Measurements from ENCODE around the gene DOC2B. TPM values are rescaled to one million over a fixed set of nuclear protein-coding genes. Genes with fewer than 3 reads are reported as not detected.

The DOC2B gene
- total RNA-seq, 1 experiment from 2014 or later = 2.7 TPM

DNA sequence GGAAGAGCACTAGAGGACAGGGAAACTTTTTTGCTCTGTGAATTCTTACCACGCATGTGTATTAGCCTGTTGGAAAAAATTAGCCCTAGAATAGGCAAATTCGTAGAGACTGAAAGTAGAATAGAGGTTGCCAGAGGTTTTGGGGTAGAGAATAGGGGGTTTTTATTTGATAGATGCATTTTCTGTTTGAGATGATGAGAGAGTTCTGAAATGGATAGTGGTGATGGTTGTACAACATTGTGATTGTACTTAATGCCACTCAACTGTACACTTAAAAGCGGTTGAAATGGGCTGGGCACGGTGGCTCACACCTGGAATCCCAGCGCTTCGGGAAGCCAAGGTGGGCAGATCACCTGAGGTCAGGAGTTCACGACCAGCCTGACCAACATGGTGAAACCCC, 8.0 kb upstream of the DOC2B start (continued):
- TF ChIP-seq HMGXB4 (CRISPR knock-in tag; IDR thresholded peaks at IDR 0.05) = no peak
- no peak for TF ChIP-seq MYBL2 (CRISPR knock-in tag; IDR thresholded peaks at IDR 0.05)
- no peak for TF ChIP-seq ZNF317 (CRISPR knock-in tag; IDR thresholded peaks at IDR 0.05; ENCODE audit: borderline replicate concordance, low read depth)
- TF ChIP-seq ZNF263 (CRISPR knock-in tag; IDR thresholded peaks at IDR 0.05; ENCODE audit: low read depth) = no peak
- no peak for TF ChIP-seq ZNF423 (CRISPR knock-in tag; IDR thresholded peaks at IDR 0.05)
- TF ChIP-seq, protein P1, sequence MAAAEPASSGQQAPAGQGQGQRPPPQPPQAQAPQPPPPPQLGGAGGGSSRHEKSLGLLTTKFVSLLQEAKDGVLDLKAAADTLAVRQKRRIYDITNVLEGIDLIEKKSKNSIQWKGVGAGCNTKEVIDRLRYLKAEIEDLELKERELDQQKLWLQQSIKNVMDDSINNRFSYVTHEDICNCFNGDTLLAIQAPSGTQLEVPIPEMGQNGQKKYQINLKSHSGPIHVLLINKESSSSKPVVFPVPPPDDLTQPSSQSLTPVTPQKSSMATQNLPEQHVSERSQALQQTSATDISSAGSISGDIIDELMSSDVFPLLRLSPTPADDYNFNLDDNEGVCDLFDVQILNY (CRISPR knock-in tag; IDR thresholded peaks at IDR 0.05) = no peak
- TF ChIP-seq OVOL2 (CRISPR knock-in tag; IDR thresholded peaks at IDR 0.05; ENCODE audit: borderline replicate concordance) = no peak
- no peak for TF ChIP-seq CREM (CRISPR knock-in tag; IDR thresholded peaks at IDR 0.05)
- TF ChIP-seq, protein P2, sequence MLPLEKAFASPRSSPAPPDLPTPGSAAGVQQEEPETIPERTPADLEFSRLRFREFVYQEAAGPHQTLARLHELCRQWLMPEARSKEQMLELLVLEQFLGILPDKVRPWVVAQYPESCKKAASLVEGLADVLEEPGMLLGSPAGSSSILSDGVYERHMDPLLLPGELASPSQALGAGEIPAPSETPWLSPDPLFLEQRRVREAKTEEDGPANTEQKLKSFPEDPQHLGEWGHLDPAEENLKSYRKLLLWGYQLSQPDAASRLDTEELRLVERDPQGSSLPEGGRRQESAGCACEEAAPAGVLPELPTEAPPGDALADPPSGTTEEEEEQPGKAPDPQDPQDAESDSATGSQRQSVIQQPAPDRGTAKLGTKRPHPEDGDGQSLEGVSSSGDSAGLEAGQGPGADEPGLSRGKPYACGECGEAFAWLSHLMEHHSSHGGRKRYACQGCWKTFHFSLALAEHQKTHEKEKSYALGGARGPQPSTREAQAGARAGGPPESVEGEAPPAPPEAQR (CRISPR knock-in tag; IDR thresholded peaks at IDR 0.05) = no peak
- TF ChIP-seq SP1 (CRISPR knock-in tag; conservative IDR thresholded peaks at IDR 0.05) = no peak
- TF ChIP-seq, protein P3, sequence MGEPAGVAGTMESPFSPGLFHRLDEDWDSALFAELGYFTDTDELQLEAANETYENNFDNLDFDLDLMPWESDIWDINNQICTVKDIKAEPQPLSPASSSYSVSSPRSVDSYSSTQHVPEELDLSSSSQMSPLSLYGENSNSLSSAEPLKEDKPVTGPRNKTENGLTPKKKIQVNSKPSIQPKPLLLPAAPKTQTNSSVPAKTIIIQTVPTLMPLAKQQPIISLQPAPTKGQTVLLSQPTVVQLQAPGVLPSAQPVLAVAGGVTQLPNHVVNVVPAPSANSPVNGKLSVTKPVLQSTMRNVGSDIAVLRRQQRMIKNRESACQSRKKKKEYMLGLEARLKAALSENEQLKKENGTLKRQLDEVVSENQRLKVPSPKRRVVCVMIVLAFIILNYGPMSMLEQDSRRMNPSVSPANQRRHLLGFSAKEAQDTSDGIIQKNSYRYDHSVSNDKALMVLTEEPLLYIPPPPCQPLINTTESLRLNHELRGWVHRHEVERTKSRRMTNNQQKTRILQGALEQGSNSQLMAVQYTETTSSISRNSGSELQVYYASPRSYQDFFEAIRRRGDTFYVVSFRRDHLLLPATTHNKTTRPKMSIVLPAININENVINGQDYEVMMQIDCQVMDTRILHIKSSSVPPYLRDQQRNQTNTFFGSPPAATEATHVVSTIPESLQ (CRISPR knock-in tag; IDR thresholded peaks at IDR 0.05) = no peak
- TF ChIP-seq TEAD4 (CRISPR knock-in tag; IDR thresholded peaks at IDR 0.05) = no peak

- no peaks in the 10 kb centered on the region for H3K9me3 Mint-ChIP-seq
- CTCF ChIA-PET = no interaction called here
- H3K36me3 Mint-ChIP-seq = no peaks in the 10 kb centered on the region
- no peak overlapping the region for H3K4me3 Mint-ChIP-seq
- ATAC-seq (no peak), DNase-seq (ENCODE audit: low spot score) (no peak)
- no peak overlapping the region for H3K27ac Mint-ChIP-seq
- H3K4me1 Mint-ChIP-seq = peaks cover 8% of the 10 kb centered on the region
- POLR2A ChIA-PET = no interaction called here
- TF ChIP-seq TEAD1 (CRISPR knock-in tag; IDR thresholded peaks at IDR 0.05) = no peak
- TF ChIP-seq ESRRA (CRISPR knock-in tag; IDR thresholded peaks at IDR 0.05; ENCODE audit: borderline replicate concordance) = no peak
- TF ChIP-seq, protein P4, sequence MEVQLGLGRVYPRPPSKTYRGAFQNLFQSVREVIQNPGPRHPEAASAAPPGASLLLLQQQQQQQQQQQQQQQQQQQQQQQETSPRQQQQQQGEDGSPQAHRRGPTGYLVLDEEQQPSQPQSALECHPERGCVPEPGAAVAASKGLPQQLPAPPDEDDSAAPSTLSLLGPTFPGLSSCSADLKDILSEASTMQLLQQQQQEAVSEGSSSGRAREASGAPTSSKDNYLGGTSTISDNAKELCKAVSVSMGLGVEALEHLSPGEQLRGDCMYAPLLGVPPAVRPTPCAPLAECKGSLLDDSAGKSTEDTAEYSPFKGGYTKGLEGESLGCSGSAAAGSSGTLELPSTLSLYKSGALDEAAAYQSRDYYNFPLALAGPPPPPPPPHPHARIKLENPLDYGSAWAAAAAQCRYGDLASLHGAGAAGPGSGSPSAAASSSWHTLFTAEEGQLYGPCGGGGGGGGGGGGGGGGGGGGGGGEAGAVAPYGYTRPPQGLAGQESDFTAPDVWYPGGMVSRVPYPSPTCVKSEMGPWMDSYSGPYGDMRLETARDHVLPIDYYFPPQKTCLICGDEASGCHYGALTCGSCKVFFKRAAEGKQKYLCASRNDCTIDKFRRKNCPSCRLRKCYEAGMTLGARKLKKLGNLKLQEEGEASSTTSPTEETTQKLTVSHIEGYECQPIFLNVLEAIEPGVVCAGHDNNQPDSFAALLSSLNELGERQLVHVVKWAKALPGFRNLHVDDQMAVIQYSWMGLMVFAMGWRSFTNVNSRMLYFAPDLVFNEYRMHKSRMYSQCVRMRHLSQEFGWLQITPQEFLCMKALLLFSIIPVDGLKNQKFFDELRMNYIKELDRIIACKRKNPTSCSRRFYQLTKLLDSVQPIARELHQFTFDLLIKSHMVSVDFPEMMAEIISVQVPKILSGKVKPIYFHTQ (CRISPR knock-in tag; IDR thresholded peaks at IDR 0.05) = no peak
- no peak for TF ChIP-seq ZNF232 (CRISPR knock-in tag; IDR thresholded peaks at IDR 0.05)
- TF ChIP-seq, protein P1 (CRISPR knock-in tag; IDR thresholded peaks at IDR 0.05) = no peak
- no peak for TF ChIP-seq ZNF281 (CRISPR knock-in tag; IDR thresholded peaks at IDR 0.05)
- H3K27me3 Mint-ChIP-seq (ENCODE audit: low read depth) = peaks cover 27% of the 10 kb centered on the region
These were observed 5.7 kb upstream of the DOC2B start for GRCh38 chr17:187130-187529.
